HEK293T (cell line): ENCODE data around the gene NFYC.

Source experiments
- BHLHE40 ChIP-seq: fragments of 450-650 bp; IDR thresholded peaks from 2 replicates; pipeline ENCODE4 v1.6.1; 2016; ENCODE audit warnings: mild to moderate bottlenecking, moderate library complexity, borderline replicate concordance
- CTBP1 ChIP-seq: fragments of 450-650 bp; IDR thresholded peaks from 2 replicates; pipeline ENCODE4 v1.6.1; 2016; ENCODE audit warnings: borderline replicate concordance
- ELF4 ChIP-seq: fragments of 450-650 bp; IDR thresholded peaks from 2 replicates; pipeline ENCODE4 v1.6.1; 2017; ENCODE audit warnings: antibody characterized with exemption
- FOXK2 ChIP-seq: fragments of 450-650 bp; IDR thresholded peaks from 2 replicates; pipeline ENCODE4 v1.6.1; 2016; ENCODE audit warnings: mild to moderate bottlenecking
- FOXM1 ChIP-seq: fragments of 450-650 bp; IDR thresholded peaks from 2 replicates; pipeline ENCODE4 v1.6.1; 2017; ENCODE audit warnings: mild to moderate bottlenecking, borderline replicate concordance
- LEF1 ChIP-seq: fragments of 450-650 bp; IDR thresholded peaks from 2 replicates; pipeline ENCODE4 v1.6.1; 2017; ENCODE audit warnings: mild to moderate bottlenecking, borderline replicate concordance
- SP1 ChIP-seq: fragments of 450-650 bp; IDR thresholded peaks from 2 replicates; pipeline ENCODE4 v1.6.1; 2017
- TF ChIP-seq, protein P1 (sequence below): fragments of 450-650 bp; IDR thresholded peaks from 2 replicates; pipeline ENCODE4 v1.6.1; 2016

DNA sequence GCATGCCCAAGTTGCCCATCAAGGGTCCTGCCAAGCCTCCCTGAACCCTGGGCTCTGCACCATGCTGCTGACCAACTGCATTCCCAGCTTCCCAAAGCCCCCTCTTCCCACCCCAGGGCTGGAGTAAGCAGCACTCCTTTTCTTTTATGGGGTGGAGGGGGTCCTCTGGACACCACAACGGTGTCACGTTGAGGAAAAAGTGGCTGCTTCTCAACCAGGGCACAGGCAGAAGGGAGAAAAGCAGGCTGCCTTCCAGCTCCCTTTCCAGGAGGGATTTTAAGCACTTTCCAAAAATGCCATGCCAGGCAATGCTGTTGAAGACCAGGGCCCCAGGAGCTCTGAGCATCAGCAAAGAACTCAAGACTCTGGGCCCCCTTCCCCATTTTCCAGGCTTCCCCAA is 26.7 kb upstream of the NFYC start:
- TF ChIP-seq CTBP1 = no peak
- TF ChIP-seq, protein P1, sequence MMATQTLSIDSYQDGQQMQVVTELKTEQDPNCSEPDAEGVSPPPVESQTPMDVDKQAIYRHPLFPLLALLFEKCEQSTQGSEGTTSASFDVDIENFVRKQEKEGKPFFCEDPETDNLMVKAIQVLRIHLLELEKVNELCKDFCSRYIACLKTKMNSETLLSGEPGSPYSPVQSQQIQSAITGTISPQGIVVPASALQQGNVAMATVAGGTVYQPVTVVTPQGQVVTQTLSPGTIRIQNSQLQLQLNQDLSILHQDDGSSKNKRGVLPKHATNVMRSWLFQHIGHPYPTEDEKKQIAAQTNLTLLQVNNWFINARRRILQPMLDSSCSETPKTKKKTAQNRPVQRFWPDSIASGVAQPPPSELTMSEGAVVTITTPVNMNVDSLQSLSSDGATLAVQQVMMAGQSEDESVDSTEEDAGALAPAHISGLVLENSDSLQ = no peak
- TF ChIP-seq LEF1 = no peak
- no peak for TF ChIP-seq ELF4
- TF ChIP-seq FOXK2 = no peak
- TF ChIP-seq BHLHE40 = no peak
- no peak for TF ChIP-seq FOXM1
- no peak for TF ChIP-seq SP1
